ENCODE results near the gene REG1A.

The REG1A gene

GRCh38 chr2:79099140-79099686 lies 21.1 kb upstream of the REG1A start:
- Histone ChIP-seq H3K9ac (ENCODE audit: low read length) (no peak overlapping the region), H3K4me3 (ENCODE audit: low read depth, low read length) (no peak overlapping the region), H3K4me1 (ENCODE audit: control insufficient read depth, insufficient read depth, low read length) (no peaks in the 10 kb centered on the region), H3K27ac (ENCODE audit: low read depth, low read length) (no peak overlapping the region), H3K9me3 (ENCODE audit: control insufficient read depth, insufficient read depth, low read depth, low read length) (peaks cover 8% of the 10 kb centered on the region; the same call in 1 of the 2 replicates), H3K27me3 (ENCODE audit: control insufficient read depth, insufficient read depth, low read length) (no peaks in the 10 kb centered on the region), H3K36me3 (ENCODE audit: control insufficient read depth, insufficient read depth, low read length) (no peaks in the 10 kb centered on the region)

- Histone ChIP-seq H3K9me3 (ENCODE audit: control insufficient read depth, insufficient read depth, low read depth, low read length) (peaks cover 8% of the 10 kb centered on the region; the same call in 1 of the 2 replicates), H3K9ac (ENCODE audit: low read length) (no peak overlapping the region), H3K27ac (ENCODE audit: low read depth, low read length) (no peak overlapping the region), H3K27me3 (ENCODE audit: control insufficient read depth, insufficient read depth, low read length) (no peaks in the 10 kb centered on the region), H3K36me3 (ENCODE audit: control insufficient read depth, insufficient read depth, low read length) (no peaks in the 10 kb centered on the region), H3K4me3 (ENCODE audit: low read depth, low read length) (no peak overlapping the region), H3K4me1 (ENCODE audit: control insufficient read depth, insufficient read depth, low read length) (no peaks in the 10 kb centered on the region)
Measured at GRCh38 chr2:79100285-79100684, 20.0 kb upstream of the REG1A start.

GRCh38 chr2:79101024-79101423 lies 19.3 kb upstream of the REG1A start:
- H3K4me3 ChIP-seq (ENCODE audit: low read depth, low read length), result no peak overlapping the region
- no peaks in the 10 kb centered on the region for H3K27me3 ChIP-seq (ENCODE audit: control insufficient read depth, insufficient read depth, low read length)

GRCh38 chr2:79103214-79103613 lies 17.1 kb upstream of the REG1A start:
- no peaks in the 10 kb centered on the region for H3K4me1 ChIP-seq (ENCODE audit: control insufficient read depth, insufficient read depth, low read length)
- no peak overlapping the region for H3K27ac ChIP-seq (ENCODE audit: low read depth, low read length)
- no peaks in the 10 kb centered on the region for H3K27me3 ChIP-seq (ENCODE audit: control insufficient read depth, insufficient read depth, low read length)
- no peak overlapping the region for H3K9ac ChIP-seq (ENCODE audit: low read length)
- H3K9me3 ChIP-seq (ENCODE audit: control insufficient read depth, insufficient read depth, low read depth, low read length), result peaks cover 8% of the 10 kb centered on the region; the same call in 1 of the 2 replicates
- H3K4me3 ChIP-seq (ENCODE audit: low read depth, low read length), result no peak overlapping the region
- H3K36me3 ChIP-seq (ENCODE audit: control insufficient read depth, insufficient read depth, low read length), result no peaks in the 10 kb centered on the region

More at GRCh38 chr2:79101024-79101423, 19.3 kb upstream of the REG1A start:
- Histone ChIP-seq H3K27ac (ENCODE audit: low read depth, low read length) (no peak overlapping the region), H3K36me3 (ENCODE audit: control insufficient read depth, insufficient read depth, low read length) (no peaks in the 10 kb centered on the region), H3K9ac (ENCODE audit: low read length) (no peak overlapping the region), H3K4me1 (ENCODE audit: control insufficient read depth, insufficient read depth, low read length) (no peaks in the 10 kb centered on the region), H3K9me3 (ENCODE audit: control insufficient read depth, insufficient read depth, low read depth, low read length) (peaks cover 8% of the 10 kb centered on the region; the same call in 1 of the 2 replicates)

GRCh38 chr2:79105259-79105658 lies 15.0 kb upstream of the REG1A start:
- Histone ChIP-seq H3K27me3 (ENCODE audit: control insufficient read depth, insufficient read depth, low read length) (no peaks in the 10 kb centered on the region), H3K27ac (ENCODE audit: low read depth, low read length) (no peak overlapping the region), H3K4me3 (ENCODE audit: low read depth, low read length) (no peak overlapping the region), H3K9ac (ENCODE audit: low read length) (no peak overlapping the region), H3K4me1 (ENCODE audit: control insufficient read depth, insufficient read depth, low read length) (no peaks in the 10 kb centered on the region), H3K9me3 (ENCODE audit: control insufficient read depth, insufficient read depth, low read depth, low read length) (peaks cover 8% of the 10 kb centered on the region; the same call in 1 of the 2 replicates), H3K36me3 (ENCODE audit: control insufficient read depth, insufficient read depth, low read length) (no peaks in the 10 kb centered on the region)

DNA sequence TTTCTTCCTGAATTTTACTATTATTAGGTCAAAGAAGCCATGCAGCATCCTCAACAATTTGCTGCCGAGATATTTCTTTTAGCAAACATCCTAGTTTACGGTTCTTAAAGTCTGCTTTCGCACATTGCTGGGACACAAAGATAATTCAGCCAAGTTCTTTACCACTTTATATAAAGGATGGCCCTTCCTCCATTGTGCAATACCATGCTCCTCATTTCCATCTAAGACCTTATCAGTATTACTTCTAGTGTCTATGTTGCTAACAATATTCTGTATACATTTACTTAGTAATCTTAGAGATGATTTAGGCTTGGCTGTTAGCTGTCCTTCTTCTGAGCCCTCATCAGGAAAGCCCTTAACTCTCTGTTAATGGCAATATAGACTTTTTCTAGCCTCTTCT lies 8.0 kb upstream of the REG1A start:
- Histone ChIP-seq H3K9ac (ENCODE audit: low read length) (no peak overlapping the region), H3K4me1 (ENCODE audit: control insufficient read depth, insufficient read depth, low read length) (no peaks in the 10 kb centered on the region), H3K9me3 (ENCODE audit: control insufficient read depth, insufficient read depth, low read depth, low read length) (no peaks in the 10 kb centered on the region), H3K36me3 (ENCODE audit: control insufficient read depth, insufficient read depth, low read length) (no peaks in the 10 kb centered on the region), H3K27ac (ENCODE audit: low read depth, low read length) (no peak overlapping the region), H3K4me3 (ENCODE audit: low read depth, low read length) (no peak overlapping the region), H3K27me3 (ENCODE audit: control insufficient read depth, insufficient read depth, low read length) (no peaks in the 10 kb centered on the region)

DNA sequence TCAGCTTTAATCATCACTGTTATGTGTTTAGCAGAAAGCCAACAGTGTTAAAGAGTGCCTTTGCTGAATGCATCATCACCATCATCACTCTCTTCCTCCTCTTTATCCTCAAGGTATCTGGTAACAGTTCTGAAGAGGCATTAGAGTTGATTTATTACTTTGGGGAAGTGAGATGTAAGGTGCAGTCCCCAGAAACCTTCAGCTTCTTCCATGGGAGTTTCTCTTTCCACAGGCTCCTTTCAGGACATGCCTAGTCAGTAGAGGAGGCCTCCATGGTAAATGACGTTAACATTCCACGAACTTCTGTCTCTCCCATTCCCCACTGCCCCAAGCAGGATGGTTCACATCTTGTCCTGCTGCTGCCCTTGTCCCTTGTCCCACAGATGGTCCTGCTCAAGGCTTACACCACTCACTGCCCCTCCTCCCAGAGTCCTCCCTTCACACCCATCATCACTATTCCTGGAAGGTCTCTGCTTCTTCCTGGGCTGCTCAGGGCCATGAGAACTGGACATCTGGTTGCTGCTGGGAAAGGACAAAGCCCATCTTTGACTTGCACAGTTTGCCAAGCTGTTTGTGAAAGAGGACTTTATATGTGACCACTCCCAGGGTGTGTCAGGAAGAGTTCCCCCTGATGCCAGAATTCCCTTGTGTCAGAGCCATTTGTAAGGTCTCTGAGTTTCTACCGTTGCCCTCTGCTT lies 5.3 kb upstream of the REG1A start:
- no peaks in the 10 kb centered on the region for H3K9me3 ChIP-seq (ENCODE audit: control insufficient read depth, insufficient read depth, low read depth, low read length)
- H3K27ac ChIP-seq (ENCODE audit: low read depth, low read length), result no peak overlapping the region
- H3K4me3 ChIP-seq (ENCODE audit: low read depth, low read length), result no peak overlapping the region
- H3K4me1 ChIP-seq (ENCODE audit: control insufficient read depth, insufficient read depth, low read length), result no peaks in the 10 kb centered on the region
- no peaks in the 10 kb centered on the region for H3K27me3 ChIP-seq (ENCODE audit: control insufficient read depth, insufficient read depth, low read length)
- no peak overlapping the region for H3K9ac ChIP-seq (ENCODE audit: low read length)
- H3K36me3 ChIP-seq (ENCODE audit: control insufficient read depth, insufficient read depth, low read length), result no peaks in the 10 kb centered on the region

GRCh38 chr2:79116997-79117928 lies 3.0 kb upstream of the REG1A start:
- Histone ChIP-seq H3K27ac (ENCODE audit: low read depth, low read length) (no peak overlapping the region), H3K4me1 (ENCODE audit: control insufficient read depth, insufficient read depth, low read length) (no peaks in the 10 kb centered on the region), H3K27me3 (ENCODE audit: control insufficient read depth, insufficient read depth, low read length) (no peaks in the 10 kb centered on the region)

DNA sequence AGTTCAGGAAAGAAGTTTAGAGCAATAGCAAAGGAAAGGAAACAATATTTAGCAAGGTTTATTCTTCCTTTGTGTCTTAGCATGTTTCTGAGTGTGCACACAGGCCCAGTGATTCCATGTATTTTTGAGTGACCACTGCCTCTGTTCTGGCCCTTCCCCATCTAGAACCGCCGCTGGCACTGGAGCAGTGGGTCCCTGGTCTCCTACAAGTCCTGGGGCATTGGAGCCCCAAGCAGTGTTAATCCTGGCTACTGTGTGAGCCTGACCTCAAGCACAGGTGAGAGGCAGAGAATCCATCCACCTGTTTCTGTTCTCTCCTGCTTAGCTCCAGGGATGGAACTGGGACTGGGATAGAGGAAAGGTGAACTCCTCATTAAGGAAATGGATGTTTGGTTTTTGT lies 2.4 kb downstream of the REG1A start:
- Histone ChIP-seq H3K27ac (ENCODE audit: low read depth, low read length) (no peak overlapping the region), H3K9ac (ENCODE audit: low read length) (no peak overlapping the region), H3K4me3 (ENCODE audit: low read depth, low read length) (no peak overlapping the region), H3K4me1 (ENCODE audit: control insufficient read depth, insufficient read depth, low read length) (no peaks in the 10 kb centered on the region), H3K9me3 (ENCODE audit: control insufficient read depth, insufficient read depth, low read depth, low read length) (no peaks in the 10 kb centered on the region), H3K36me3 (ENCODE audit: control insufficient read depth, insufficient read depth, low read length) (no peaks in the 10 kb centered on the region), H3K27me3 (ENCODE audit: control insufficient read depth, insufficient read depth, low read length) (no peaks in the 10 kb centered on the region)

More at GRCh38 chr2:79116997-79117928, 3.0 kb upstream of the REG1A start:
- Histone ChIP-seq H3K4me3 (ENCODE audit: low read depth, low read length) (no peak overlapping the region), H3K36me3 (ENCODE audit: control insufficient read depth, insufficient read depth, low read length) (no peaks in the 10 kb centered on the region), H3K9me3 (ENCODE audit: control insufficient read depth, insufficient read depth, low read depth, low read length) (no peaks in the 10 kb centered on the region), H3K9ac (ENCODE audit: low read length) (no peak overlapping the region)

- no peak overlapping the region for H3K27ac ChIP-seq (ENCODE audit: low read depth, low read length)
- H3K4me3 ChIP-seq (ENCODE audit: low read depth, low read length), result no peak overlapping the region
- no peaks in the 10 kb centered on the region for H3K9me3 ChIP-seq (ENCODE audit: control insufficient read depth, insufficient read depth, low read depth, low read length)
- H3K27me3 ChIP-seq (ENCODE audit: control insufficient read depth, insufficient read depth, low read length), result no peaks in the 10 kb centered on the region
- H3K9ac ChIP-seq (ENCODE audit: low read length), result no peak overlapping the region
- H3K4me1 ChIP-seq (ENCODE audit: control insufficient read depth, insufficient read depth, low read length), result no peaks in the 10 kb centered on the region
- no peaks in the 10 kb centered on the region for H3K36me3 ChIP-seq (ENCODE audit: control insufficient read depth, insufficient read depth, low read length)
Measured at GRCh38 chr2:79124907-79125720, 4.8 kb downstream of the REG1A start.

All from HUES6 (cell line).